ENCODE results near the gene TGM2.

TGM2 gene

GRCh38 chr20:38165966-38166702 is 1.1 kb upstream of the TGM2 start:
- no peak for DNase-seq (ENCODE audit: extremely low read depth, low read depth)
- TF ChIP-seq, protein P1, sequence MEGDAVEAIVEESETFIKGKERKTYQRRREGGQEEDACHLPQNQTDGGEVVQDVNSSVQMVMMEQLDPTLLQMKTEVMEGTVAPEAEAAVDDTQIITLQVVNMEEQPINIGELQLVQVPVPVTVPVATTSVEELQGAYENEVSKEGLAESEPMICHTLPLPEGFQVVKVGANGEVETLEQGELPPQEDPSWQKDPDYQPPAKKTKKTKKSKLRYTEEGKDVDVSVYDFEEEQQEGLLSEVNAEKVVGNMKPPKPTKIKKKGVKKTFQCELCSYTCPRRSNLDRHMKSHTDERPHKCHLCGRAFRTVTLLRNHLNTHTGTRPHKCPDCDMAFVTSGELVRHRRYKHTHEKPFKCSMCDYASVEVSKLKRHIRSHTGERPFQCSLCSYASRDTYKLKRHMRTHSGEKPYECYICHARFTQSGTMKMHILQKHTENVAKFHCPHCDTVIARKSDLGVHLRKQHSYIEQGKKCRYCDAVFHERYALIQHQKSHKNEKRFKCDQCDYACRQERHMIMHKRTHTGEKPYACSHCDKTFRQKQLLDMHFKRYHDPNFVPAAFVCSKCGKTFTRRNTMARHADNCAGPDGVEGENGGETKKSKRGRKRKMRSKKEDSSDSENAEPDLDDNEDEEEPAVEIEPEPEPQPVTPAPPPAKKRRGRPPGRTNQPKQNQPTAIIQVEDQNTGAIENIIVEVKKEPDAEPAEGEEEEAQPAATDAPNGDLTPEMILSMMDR (IDR thresholded peaks at IDR 0.05; ENCODE audit: low read depth, low read length), result no peak

- TF ChIP-seq, protein P1 (IDR thresholded peaks at IDR 0.05; ENCODE audit: low read depth, low read length), result no peak
- DNase-seq (ENCODE audit: extremely low read depth, low read depth), result no peak
These were observed 414 bp downstream of the TGM2 start for GRCh38 chr20:38164624-38165088.

GRCh38 chr20:38164069-38164468 is 1.0 kb downstream of the TGM2 start:
- TF ChIP-seq, protein P1 (IDR thresholded peaks at IDR 0.05; ENCODE audit: low read depth, low read length), result no peak
- no peak for DNase-seq (ENCODE audit: extremely low read depth, low read depth)

- TF ChIP-seq, protein P1 (IDR thresholded peaks at IDR 0.05; ENCODE audit: low read depth, low read length), result no peak
- DNase-seq (ENCODE audit: extremely low read depth, low read depth), result no peak
These were observed 1.9 kb downstream of the TGM2 start for GRCh38 chr20:38162878-38163875.

DNA sequence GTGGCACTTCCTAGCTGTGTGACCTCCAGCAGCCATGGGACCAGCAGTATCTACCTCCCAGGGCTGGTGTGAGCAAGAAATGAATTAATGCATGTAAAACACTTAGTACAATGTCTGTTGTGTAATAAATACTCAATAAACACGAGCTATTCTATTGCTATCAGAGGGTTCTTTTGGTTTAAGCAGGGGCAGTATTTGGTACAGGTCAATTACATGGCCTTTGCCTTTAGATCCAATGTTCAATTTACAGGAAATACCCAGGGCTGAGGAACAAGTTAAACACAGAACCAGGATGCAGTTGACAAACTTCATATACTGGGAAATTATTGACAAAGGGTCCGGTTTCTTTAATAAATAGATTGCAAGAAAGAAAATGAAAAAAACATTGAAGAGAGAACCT is 2.9 kb downstream of the TGM2 start:
- DNase-seq (ENCODE audit: extremely low read depth, low read depth), result no peak
- TF ChIP-seq, protein P1 (IDR thresholded peaks at IDR 0.05; ENCODE audit: low read depth, low read length), result no peak

DNA sequence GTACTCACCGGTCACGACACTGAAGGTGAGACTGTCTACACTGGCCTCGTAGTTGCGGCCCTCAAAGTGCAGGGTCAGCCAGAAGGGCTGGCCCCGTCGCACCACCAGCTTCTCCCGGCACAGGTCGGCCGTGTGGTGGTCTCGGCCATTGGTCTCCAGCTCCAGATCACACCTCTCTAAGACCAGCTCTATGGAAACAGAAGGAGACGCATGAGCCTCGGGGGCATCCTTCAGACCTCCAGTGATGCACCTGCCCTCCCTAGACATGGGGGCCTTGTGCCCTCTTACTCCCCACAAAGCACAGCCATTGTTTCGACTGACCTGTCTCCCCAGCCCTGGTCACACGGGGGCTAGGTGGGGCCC is 3.7 kb downstream of the TGM2 start:
- no peak for DNase-seq (ENCODE audit: extremely low read depth, low read depth)
- TF ChIP-seq, protein P1 (IDR thresholded peaks at IDR 0.05; ENCODE audit: low read depth, low read length), result no peak

Data from AG09319 (cell line).